ENCODE measurements around the gene TMEM9. TPM values are rescaled to one million over a fixed set of nuclear protein-coding genes. Genes with fewer than 3 reads are reported as not detected.
"Not testable (repeated sequence)": the region's sequence is repeated elsewhere in the genome, so short reads cannot be mapped to it uniquely, and the experiment has no call there.

Gene TMEM9
- total and polyA plus RNA-seq, 10 of the 15 experiments (the other 5 are each of a cell fraction or from before 2014, with no cell fraction given) = 7.2 to 46.1 (median 17.3) TPM

DNA sequence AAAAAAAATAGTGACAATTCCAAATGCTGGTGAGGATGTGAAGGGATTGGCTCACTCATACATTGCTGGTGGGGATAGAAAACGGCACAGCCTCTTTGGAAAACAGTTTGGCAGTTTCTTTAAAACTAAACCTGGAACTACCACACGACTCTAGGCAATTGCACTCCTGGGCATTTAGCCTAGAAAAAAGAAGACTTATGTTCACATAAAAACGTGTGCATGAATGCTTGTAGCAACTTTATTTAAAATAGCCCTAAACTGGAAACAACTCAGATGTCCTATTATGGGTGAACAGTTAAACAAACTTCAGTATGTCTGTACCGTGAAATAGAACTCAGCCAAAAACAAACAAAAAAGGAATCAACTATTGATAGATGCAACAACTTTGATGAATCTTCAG lies 9.4 kb upstream of the TMEM9 start (continued):
- TF ChIP-seq, protein P1, sequence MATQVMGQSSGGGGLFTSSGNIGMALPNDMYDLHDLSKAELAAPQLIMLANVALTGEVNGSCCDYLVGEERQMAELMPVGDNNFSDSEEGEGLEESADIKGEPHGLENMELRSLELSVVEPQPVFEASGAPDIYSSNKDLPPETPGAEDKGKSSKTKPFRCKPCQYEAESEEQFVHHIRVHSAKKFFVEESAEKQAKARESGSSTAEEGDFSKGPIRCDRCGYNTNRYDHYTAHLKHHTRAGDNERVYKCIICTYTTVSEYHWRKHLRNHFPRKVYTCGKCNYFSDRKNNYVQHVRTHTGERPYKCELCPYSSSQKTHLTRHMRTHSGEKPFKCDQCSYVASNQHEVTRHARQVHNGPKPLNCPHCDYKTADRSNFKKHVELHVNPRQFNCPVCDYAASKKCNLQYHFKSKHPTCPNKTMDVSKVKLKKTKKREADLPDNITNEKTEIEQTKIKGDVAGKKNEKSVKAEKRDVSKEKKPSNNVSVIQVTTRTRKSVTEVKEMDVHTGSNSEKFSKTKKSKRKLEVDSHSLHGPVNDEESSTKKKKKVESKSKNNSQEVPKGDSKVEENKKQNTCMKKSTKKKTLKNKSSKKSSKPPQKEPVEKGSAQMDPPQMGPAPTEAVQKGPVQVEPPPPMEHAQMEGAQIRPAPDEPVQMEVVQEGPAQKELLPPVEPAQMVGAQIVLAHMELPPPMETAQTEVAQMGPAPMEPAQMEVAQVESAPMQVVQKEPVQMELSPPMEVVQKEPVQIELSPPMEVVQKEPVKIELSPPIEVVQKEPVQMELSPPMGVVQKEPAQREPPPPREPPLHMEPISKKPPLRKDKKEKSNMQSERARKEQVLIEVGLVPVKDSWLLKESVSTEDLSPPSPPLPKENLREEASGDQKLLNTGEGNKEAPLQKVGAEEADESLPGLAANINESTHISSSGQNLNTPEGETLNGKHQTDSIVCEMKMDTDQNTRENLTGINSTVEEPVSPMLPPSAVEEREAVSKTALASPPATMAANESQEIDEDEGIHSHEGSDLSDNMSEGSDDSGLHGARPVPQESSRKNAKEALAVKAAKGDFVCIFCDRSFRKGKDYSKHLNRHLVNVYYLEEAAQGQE (IDR thresholded peaks at IDR 0.05; ENCODE audit: low read depth, low read length) = no peak
- TF ChIP-seq BCL11A (IDR thresholded peaks at IDR 0.05; ENCODE audit: low read depth, low read length) (no peak), TARDBP (IDR thresholded peaks at IDR 0.05; ENCODE audit: borderline replicate concordance) (no peak), YBX1 (IDR thresholded peaks at IDR 0.05) (no peak), SIN3A (IDR thresholded peaks at IDR 0.05; ENCODE audit: low read depth, low read length) (no peak), PAX5 (IDR thresholded peaks at IDR 0.05; ENCODE audit: borderline replicate concordance, low read depth, low read length) (no peak), CBX3 (IDR thresholded peaks at IDR 0.05; ENCODE audit: borderline replicate concordance, low read depth) (no peak), MEF2A (IDR thresholded peaks at IDR 0.05; ENCODE audit: insufficient read depth, low read depth, low read length) (no peak), RUNX3 (IDR thresholded peaks at IDR 0.05; ENCODE audit: low read length) (no peak)

DNA sequence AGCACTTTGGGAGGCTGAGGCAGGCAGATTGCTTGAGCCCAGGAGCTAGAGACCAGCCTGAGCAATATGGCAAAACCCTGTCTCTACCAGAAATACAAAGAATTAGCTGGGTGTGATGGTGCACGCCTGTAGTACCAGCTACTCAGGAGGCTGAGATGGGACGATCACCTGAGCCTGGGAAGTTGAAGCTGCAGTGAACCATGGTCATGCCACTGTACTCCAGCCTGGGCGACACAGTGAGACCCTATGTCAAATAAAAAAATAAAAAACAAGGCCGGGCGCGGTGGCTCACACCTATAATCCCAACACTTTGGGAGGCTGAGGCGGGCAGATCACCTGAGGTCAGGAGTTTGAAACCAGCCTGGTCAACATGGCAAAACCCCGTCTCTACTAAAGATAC lies 8.8 kb upstream of the TMEM9 start:
- DNase-seq (ENCODE audit: low read depth, low spot score); intact Hi-C loops (cut with micrococcal nuclease; ENCODE audit: unreplicated experiment); FAIRE-seq; H3K9ac ChIP-seq (ENCODE audit: control insufficient read depth, insufficient read depth, low read length); H4K20me1 ChIP-seq (ENCODE audit: control insufficient read depth, insufficient read depth); H3K36me3 ChIP-seq (ENCODE audit: control insufficient read depth in 2 of 2, insufficient read depth in 2 of 2, low read length in 1 of 2); H3K27me3 ChIP-seq (replicated peaks in 1 of 2; ENCODE audit: control insufficient read depth in 2 of 2, insufficient read depth in 2 of 2, low read length in 1 of 2); BruUV-seq (replicated peaks); SMC1A ChIA-PET (ENCODE audit: uncharacterized antibody, unreplicated experiment); H3K79me2 ChIP-seq (ENCODE audit: control insufficient read depth, insufficient read depth, low read length); H3K4me3 ChIP-seq; RAD21 ChIA-PET (ENCODE audit: unreplicated experiment); H2AFZ ChIP-seq (ENCODE audit: control insufficient read depth, low read depth, low read length); H3K27ac ChIP-seq (ENCODE audit: control insufficient read depth, insufficient read depth); POLR2A ChIA-PET; H3K9me3 ChIP-seq (replicated peaks; ENCODE audit: control insufficient read depth, insufficient read depth, low read length); H3K4me2 ChIP-seq (ENCODE audit: control insufficient read depth, insufficient read depth); in situ Hi-C loops (cut with MboI); ATAC-seq; H3K4me1 ChIP-seq (ENCODE audit: control insufficient read depth, insufficient read depth, low read length): not testable (repeated sequence)
- WGBS (ENCODE audit: insufficient coverage, insufficient replicate concordance, low lambda C conversion rate, missing lambda C conversion rate) = 51% methylated on average over 8 of the region's 8 CpGs
- CTCF ChIA-PET = interaction anchor here (1.1 kb wide), 1 partner anchor 9 kb away, joined by 6 read pairs; the partner anchor contains the start of gene TMEM9

Measured in GM12878 (cell line).